HG02678 (cell line): ENCODE measurements around the gene SMYD3.

ENCODE experiments used
- ATAC-seq: cut with Tn5 transposase; IDR thresholded peaks from one replicate; pipeline ENCODE4 v1.9.1; 2021; ENCODE audit warnings: mild to moderate bottlenecking, moderate library complexity; ENCODE audit not compliant: unreplicated experiment

The SMYD3 gene

GRCh38 chr1:246221485-246222255 is 285.4 kb downstream of the SMYD3 start:
- no peak for ATAC-seq

GRCh38 chr1:246220495-246221065 is 286.5 kb downstream of the SMYD3 start:
- ATAC-seq: no peak

- ATAC-seq: peak; percentile 77
These were observed 287.5 kb downstream of the SMYD3 start for GRCh38 chr1:246219508-246220030.

- ATAC-seq: no peak
These were observed 288.4 kb downstream of the SMYD3 start for GRCh38 chr1:246218686-246219085.

GRCh38 chr1:246216906-246217305 is 290.2 kb downstream of the SMYD3 start:
- ATAC-seq: no peak

- ATAC-seq: no peak
These were observed 291.6 kb downstream of the SMYD3 start for GRCh38 chr1:246215510-246215903.

- peak; percentile 88 for ATAC-seq
These were observed 292.2 kb downstream of the SMYD3 start for GRCh38 chr1:246214708-246215509.

GRCh38 chr1:246213947-246214346 is 293.1 kb downstream of the SMYD3 start:
- no peak for ATAC-seq

- no peak for ATAC-seq
These were observed 293.6 kb downstream of the SMYD3 start for GRCh38 chr1:246213502-246213901.

- no peak for ATAC-seq
These were observed 294.0 kb downstream of the SMYD3 start for GRCh38 chr1:246213036-246213435.

GRCh38 chr1:246212013-246212412 is 295.1 kb downstream of the SMYD3 start:
- no peak for ATAC-seq

GRCh38 chr1:246210756-246211155 is 296.3 kb downstream of the SMYD3 start:
- ATAC-seq: no peak

GRCh38 chr1:246208105-246208504 is 299.0 kb downstream of the SMYD3 start:
- no peak for ATAC-seq

GRCh38 chr1:246203180-246203579 is 303.9 kb downstream of the SMYD3 start:
- no peak for ATAC-seq

- ATAC-seq: no peak
These were observed 306.3 kb downstream of the SMYD3 start for GRCh38 chr1:246200738-246201137.

GRCh38 chr1:246200225-246200624 is 306.9 kb downstream of the SMYD3 start:
- ATAC-seq: no peak

- no peak for ATAC-seq
These were observed 307.9 kb downstream of the SMYD3 start for GRCh38 chr1:246199086-246199645.

GRCh38 chr1:246198115-246198816 is 308.8 kb downstream of the SMYD3 start:
- no peak for ATAC-seq

- no peak for ATAC-seq
These were observed 310.0 kb downstream of the SMYD3 start for GRCh38 chr1:246197076-246197475.

- no peak for ATAC-seq
These were observed 311.8 kb downstream of the SMYD3 start for GRCh38 chr1:246195296-246195695.

- no peak for ATAC-seq
These were observed 313.5 kb downstream of the SMYD3 start for GRCh38 chr1:246193537-246193936.
